GM21737 (cell line): Measurements from ENCODE around the gene MGAT1.
"Not testable (repeated sequence)": the region's sequence is repeated elsewhere in the genome, so short reads cannot be mapped to it uniquely, and the experiment has no call there.

Source experiments
- ATAC-seq: cut with Tn5 transposase; IDR thresholded peaks from one replicate; pipeline ENCODE4 v1.9.1; 2021; ENCODE audit warnings: mild to moderate bottlenecking, moderate library complexity; ENCODE audit not compliant: unreplicated experiment

Gene MGAT1

GRCh38 chr5:180786531-180787398, 15.8 kb downstream of the MGAT1 start:
- no peak for ATAC-seq

GRCh38 chr5:180785794-180786221, 16.8 kb downstream of the MGAT1 start:
- ATAC-seq, result no peak

GRCh38 chr5:180785121-180785781, 17.4 kb downstream of the MGAT1 start:
- no peak for ATAC-seq

GRCh38 chr5:180784497-180785097, 18.0 kb downstream of the MGAT1 start:
- no peak for ATAC-seq

- no peak for ATAC-seq
Observed at GRCh38 chr5:180783340-180784052, 19.1 kb downstream of the MGAT1 start.

- ATAC-seq, result no peak
Observed at GRCh38 chr5:180782748-180783147, 19.9 kb downstream of the MGAT1 start.

- not testable (repeated sequence) for ATAC-seq
Observed at GRCh38 chr5:180781900-180782326, 20.7 kb downstream of the MGAT1 start.

GRCh38 chr5:180779985-180780610, 22.5 kb downstream of the MGAT1 start:
- ATAC-seq, result no peak

GRCh38 chr5:180777475-180777874, 25.1 kb downstream of the MGAT1 start:
- no peak for ATAC-seq

GRCh38 chr5:180776376-180776775, 26.2 kb downstream of the MGAT1 start:
- no peak for ATAC-seq

- no peak for ATAC-seq
Observed at GRCh38 chr5:180775624-180776023, 27.0 kb downstream of the MGAT1 start.

- ATAC-seq, result no peak
Observed at GRCh38 chr5:180771839-180772238, 30.8 kb downstream of the MGAT1 start.

GRCh38 chr5:180769821-180770220, 32.8 kb downstream of the MGAT1 start:
- ATAC-seq, result no peak

GRCh38 chr5:180755601-180756000, 47.0 kb downstream of the MGAT1 start:
- no peak for ATAC-seq

- no peak for ATAC-seq
Observed at GRCh38 chr5:180744253-180744652, 58.4 kb downstream of the MGAT1 start.

GRCh38 chr5:180742727-180743126, 59.9 kb downstream of the MGAT1 start:
- ATAC-seq, result no peak

- not testable (repeated sequence) for ATAC-seq
Observed at GRCh38 chr5:180740953-180741352, 61.7 kb downstream of the MGAT1 start.

- ATAC-seq, result no peak
Observed at GRCh38 chr5:180739958-180740357, 62.6 kb downstream of the MGAT1 start, which contains the start of gene OR2Y1. Gene OR2Y1 (minus strand): TSS chr5:180740058. CDS start chr5:180740058, 0 bp downstream.

- ATAC-seq, result no peak
Observed at GRCh38 chr5:180739271-180739670, 63.3 kb downstream of the MGAT1 start.

- ATAC-seq, result no peak
Observed at GRCh38 chr5:180736536-180736935, 66.1 kb downstream of the MGAT1 start.
